GM12891 (cell line): ENCODE results near the gene LONP1.

ENCODE experiments used
- DNase-seq: peaks from one replicate; pipeline ENCODE4 v3.0.0; 2011; ENCODE audit warnings: low spot score; ENCODE audit not compliant: insufficient read length
- FAIRE-seq: peaks from 2 replicates; lab custom pipeline; 2011; peaks lifted over from hg19 to GRCh38; lab: Jason Lieb, UNC
- PAX5 ChIP-seq: IDR thresholded peaks from 2 replicates; pipeline ENCODE4 v1.6.1; 2011; ENCODE audit warnings: low read length, moderate library complexity, mild to moderate bottlenecking; ENCODE audit not compliant: insufficient read depth, severe bottlenecking
- POLR2A ChIP-seq: IDR thresholded peaks from 2 replicates; pipeline ENCODE4 v1.6.1; 2011; ENCODE audit warnings: low read depth, low read length, control low read depth
- POLR2AphosphoS5 ChIP-seq: IDR thresholded peaks from 2 replicates; pipeline ENCODE4 v1.6.1; 2011; ENCODE audit warnings: low read depth, low read length, control low read depth
- POU2F2 ChIP-seq: IDR thresholded peaks from 2 replicates; pipeline ENCODE4 v1.6.1; 2011; ENCODE audit warnings: low read depth, mild to moderate bottlenecking, control low read depth, low read length, moderate library complexity
- SPI1 ChIP-seq: IDR thresholded peaks from 2 replicates; pipeline ENCODE4 v1.6.1; 2011; ENCODE audit warnings: low read depth, low read length, control low read depth
- TAF1 ChIP-seq: IDR thresholded peaks from 2 replicates; pipeline ENCODE4 v1.6.1; 2011; ENCODE audit warnings: low read depth, low read length, control low read depth

Gene LONP1

DNA sequence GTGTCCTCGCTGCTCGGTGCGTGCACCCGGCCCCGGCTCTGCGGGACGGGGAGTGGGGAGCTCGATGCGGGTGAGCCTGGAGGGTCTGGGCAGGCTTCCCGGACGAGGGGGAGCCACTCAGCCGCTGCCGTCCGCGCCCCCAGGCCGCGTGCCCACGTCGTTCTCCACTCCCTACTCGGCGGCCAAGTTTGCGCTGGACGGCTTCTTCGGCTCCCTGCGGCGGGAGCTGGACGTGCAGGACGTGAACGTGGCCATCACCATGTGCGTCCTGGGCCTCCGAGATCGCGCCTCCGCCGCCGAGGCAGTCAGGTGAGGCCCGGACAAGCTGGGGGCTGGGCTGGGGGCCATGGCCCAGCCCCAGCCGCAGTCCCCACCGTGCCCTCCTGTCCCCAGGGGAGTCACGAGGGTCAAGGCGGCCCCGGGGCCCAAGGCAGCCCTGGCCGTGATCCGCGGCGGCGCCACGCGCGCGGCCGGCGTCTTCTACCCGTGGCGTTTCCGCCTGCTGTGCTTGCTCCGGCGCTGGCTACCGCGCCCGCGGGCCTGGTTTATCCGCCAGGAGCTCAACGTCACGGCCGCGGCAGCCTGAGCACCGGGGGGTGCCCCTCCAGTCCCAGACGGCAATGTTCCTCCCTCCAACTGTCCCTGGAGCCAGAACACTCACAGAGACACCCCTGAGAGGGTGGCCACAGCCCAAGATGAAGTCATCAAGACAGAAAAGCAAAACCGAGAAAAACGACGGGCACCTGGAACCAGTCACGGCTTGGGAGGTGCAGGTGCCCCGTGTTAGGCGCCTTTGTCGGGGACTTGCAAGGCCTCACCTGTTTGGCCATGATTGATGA lies 32.4 kb downstream of the LONP1 start:
- FAIRE-seq: no peak
- TF ChIP-seq POLR2AphosphoS5 (no peak), TAF1 (no peak), SPI1 (no peak), PAX5 (no peak), POLR2A (no peak), POU2F2 (no peak)

DNA sequence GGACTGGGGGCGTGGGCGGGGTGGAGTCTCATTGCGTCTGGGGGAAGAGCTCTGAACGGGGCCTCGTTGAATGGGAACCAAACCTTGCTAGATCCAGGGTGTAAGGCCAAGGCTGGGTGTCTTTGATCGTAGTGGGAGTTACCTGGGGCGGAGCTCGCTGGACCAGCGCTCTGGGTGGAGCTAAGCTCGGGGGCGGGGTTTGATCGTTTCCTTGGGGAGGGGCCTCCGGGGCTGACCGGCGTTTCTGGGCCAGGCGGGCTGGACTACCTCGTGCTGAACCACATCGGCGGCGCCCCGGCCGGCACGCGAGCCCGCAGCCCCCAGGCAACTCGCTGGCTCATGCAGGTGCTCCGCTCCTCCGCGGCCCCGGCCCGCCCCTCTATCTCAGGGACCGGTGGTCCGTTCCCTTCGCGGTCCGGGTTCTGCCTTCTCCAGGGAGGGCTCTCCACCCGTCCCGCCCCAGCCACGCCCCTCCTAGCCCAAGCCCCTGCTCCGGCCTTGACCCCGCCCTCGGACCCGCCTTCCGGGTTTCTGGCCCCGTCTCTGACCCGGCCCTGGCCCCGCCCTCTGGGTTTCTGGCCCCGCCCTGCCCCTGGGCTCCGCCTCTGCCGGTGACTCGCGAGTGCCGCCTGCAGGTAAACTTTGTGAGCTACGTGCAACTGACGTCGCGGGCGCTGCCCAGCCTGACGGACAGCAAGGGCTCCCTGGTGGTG lies 33.1 kb downstream of the LONP1 start:
- 0 out of 2 replicates have a peak, but pooled peaks have one; percentile 30 for TF ChIP-seq TAF1
- TF ChIP-seq POU2F2: no peak
- DNase-seq: peak; percentile 96
- FAIRE-seq: peak; percentile 97

More for the DNA sequence above, 32.4 kb downstream of the LONP1 start:
- DNase-seq: no peak

DNA sequence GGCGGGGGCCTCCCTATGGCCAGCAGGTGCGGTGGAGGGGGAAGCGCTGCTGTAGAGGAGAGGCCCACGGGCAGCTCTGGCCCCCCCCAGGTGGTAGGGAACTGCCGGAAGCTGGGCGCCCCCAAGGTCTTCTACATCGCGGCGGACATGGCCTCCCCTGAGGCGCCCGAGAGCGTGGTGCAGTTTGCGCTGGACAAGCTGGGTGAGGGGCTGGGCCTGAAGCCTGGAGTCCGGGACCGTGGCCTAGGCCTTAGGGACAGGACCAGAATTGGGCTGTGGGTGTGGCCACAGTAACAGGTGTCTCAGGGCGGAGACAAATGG lies 33.7 kb downstream of the LONP1 start:
- TF ChIP-seq POLR2AphosphoS5 (no peak), POU2F2 (no peak), TAF1 (no peak), POLR2A (no peak), SPI1 (no peak), PAX5 (no peak)
- no peak for DNase-seq
- FAIRE-seq: no peak

GRCh38 chr19:5684694-5685430 lies 35.1 kb downstream of the LONP1 start:
- no peak for FAIRE-seq
- DNase-seq: no peak
- no peak for TF ChIP-seq TAF1
- TF ChIP-seq POLR2A: no peak
- no peak for TF ChIP-seq POLR2AphosphoS5
- no peak for TF ChIP-seq SPI1
- no peak for TF ChIP-seq PAX5
- TF ChIP-seq POU2F2: no peak

DNA sequence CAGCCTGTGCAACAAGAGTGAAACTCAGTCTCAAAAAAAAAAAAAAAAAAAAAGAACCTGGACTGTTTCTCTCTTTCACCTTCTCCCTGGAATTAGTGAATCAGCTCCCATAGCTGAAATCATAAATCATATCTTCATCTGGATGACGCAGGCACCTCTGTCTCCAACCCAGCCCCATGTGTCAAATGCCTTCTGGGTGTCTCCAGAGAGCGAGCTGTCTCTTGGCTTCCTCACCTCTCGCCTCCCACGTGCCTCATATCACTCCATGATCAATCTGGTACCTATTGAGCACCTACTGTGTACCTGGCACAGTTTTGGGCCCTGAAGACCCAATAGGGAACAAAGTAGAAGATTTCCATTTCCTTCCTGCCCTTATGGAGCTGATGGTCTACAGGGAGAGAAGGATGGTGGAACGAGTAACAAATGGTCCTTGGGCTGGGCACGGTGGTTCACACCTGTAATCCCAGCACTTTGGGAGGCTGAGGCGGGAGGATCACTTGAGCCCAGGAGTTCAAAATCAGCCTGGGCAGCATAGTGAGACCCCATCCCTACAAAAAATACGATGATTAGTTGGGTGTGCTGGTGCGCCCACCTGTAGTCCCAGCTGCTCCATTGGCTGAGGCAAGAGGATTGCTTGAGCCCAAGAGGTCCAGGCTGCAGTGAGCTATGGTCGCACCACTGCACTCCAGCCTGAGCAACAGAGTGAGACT lies 36.6 kb downstream of the LONP1 start:
- DNase-seq (no peak), FAIRE-seq (no peak)
- TF ChIP-seq TAF1: no peak
- TF ChIP-seq POLR2A: no peak
- no peak for TF ChIP-seq SPI1
- TF ChIP-seq POLR2AphosphoS5: no peak
- TF ChIP-seq POU2F2: no peak
- TF ChIP-seq PAX5: no peak

GRCh38 chr19:5682107-5682482 lies 37.9 kb downstream of the LONP1 start:
- TF ChIP-seq SPI1 (no peak), POLR2A (no peak), POLR2AphosphoS5 (no peak), PAX5 (no peak), TAF1 (no peak), POU2F2 (no peak)
- DNase-seq: no peak
- FAIRE-seq: no peak

- DNase-seq: no peak
- TF ChIP-seq POU2F2 (no peak), POLR2AphosphoS5 (no peak), POLR2A (no peak), PAX5 (no peak), TAF1 (no peak), SPI1 (no peak)
- no peak for FAIRE-seq
Measured at GRCh38 chr19:5681391-5682106, 38.4 kb downstream of the LONP1 start.
